Activated CD4-positive, CD25-positive, alpha-beta regulatory T cell treated with anti-CD3 and anti-CD28 coated beads, Interleukin-2, amount 50 U/mL, for 16 hours (primary cell): ENCODE data around the gene FAM186B.

Experiments
- DNase-seq: peaks from one replicate; pipeline ENCODE4 v3.0.0-alpha.2; 2020; ENCODE audit warnings: low read depth, low spot score

Gene FAM186B

GRCh38 chr12:49567611-49568441 is 37.6 kb downstream of the FAM186B start, which contains the start of gene MCRS1:
Gene MCRS1 (minus strand): TSS chr12:49568142. CDS start chr12:49566731, 1,411 bp downstream.
- peak; percentile 84 for DNase-seq

GRCh38 chr12:49567302-49567610 is 38.2 kb downstream of the FAM186B start:
- DNase-seq, result no peak

GRCh38 chr12:49566361-49566760 is 39.1 kb downstream of the FAM186B start:
- DNase-seq, result no peak

- no peak for DNase-seq
Measured at GRCh38 chr12:49565406-49566265, 39.8 kb downstream of the FAM186B start.

GRCh38 chr12:49564686-49565405 is 40.6 kb downstream of the FAM186B start:
- no peak for DNase-seq

GRCh38 chr12:49563951-49564685 is 41.3 kb downstream of the FAM186B start:
- no peak for DNase-seq

- DNase-seq, result no peak
Measured at GRCh38 chr12:49562831-49563230, 42.6 kb downstream of the FAM186B start.

GRCh38 chr12:49562233-49562632 is 43.2 kb downstream of the FAM186B start:
- no peak for DNase-seq

- DNase-seq, result no peak
Measured at GRCh38 chr12:49560695-49561094, 44.7 kb downstream of the FAM186B start.

- DNase-seq, result no peak
Measured at GRCh38 chr12:49559011-49559675, 46.3 kb downstream of the FAM186B start.

- DNase-seq, result no peak
Measured at GRCh38 chr12:49558526-49558925, 46.9 kb downstream of the FAM186B start.

- no peak for DNase-seq
Measured at GRCh38 chr12:49557917-49558215, 47.6 kb downstream of the FAM186B start.

GRCh38 chr12:49557187-49557916 is 48.1 kb downstream of the FAM186B start:
- DNase-seq, result no peak

GRCh38 chr12:49556391-49557186 is 48.9 kb downstream of the FAM186B start:
- DNase-seq, result no peak

GRCh38 chr12:49555631-49556390 is 49.6 kb downstream of the FAM186B start:
- DNase-seq, result no peak

GRCh38 chr12:49554266-49554665 is 51.2 kb downstream of the FAM186B start:
- no peak for DNase-seq

- no peak for DNase-seq
Measured at GRCh38 chr12:49553512-49554088, 51.8 kb downstream of the FAM186B start.

GRCh38 chr12:49552899-49553298 is 52.5 kb downstream of the FAM186B start:
- DNase-seq, result no peak
